Vagina (tissue), 2 donors: ENCODE measurements around the gene HES1.

ENCODE experiments used
- POLR2AphosphoS5 ChIP-seq, 2 donors: sonication (generic); formaldehyde crosslinking; IDR thresholded peaks; one replicate each; pipeline ENCODE4 v1.9.0; 2017; ENCODE audit warnings: antibody characterized with exemption in 2 of 2, mild to moderate bottlenecking in 2 of 2, low read depth in 1 of 2; ENCODE audit not compliant: insufficient read depth in 1 of 2
- TF ChIP-seq, protein P1 (sequence below), 3 experiments: fragments of 450-650 bp in 2 of 3; fragments of 200-600 bp in 1 of 3; sonication (generic) in 1 of 3; IDR thresholded peaks; one replicate each; pipeline ENCODE4 v1.5.1; 2017 to 2019; ENCODE audit warnings: antibody characterized with exemption in 3 of 3, mild to moderate bottlenecking in 2 of 3, moderate library complexity in 2 of 3

- no peak for TF ChIP-seq POLR2AphosphoS5 (IDR thresholded peaks at IDR 0.05; ENCODE audit: insufficient read depth in 1 of 2, low read depth in 1 of 2)
- TF ChIP-seq, protein P1, sequence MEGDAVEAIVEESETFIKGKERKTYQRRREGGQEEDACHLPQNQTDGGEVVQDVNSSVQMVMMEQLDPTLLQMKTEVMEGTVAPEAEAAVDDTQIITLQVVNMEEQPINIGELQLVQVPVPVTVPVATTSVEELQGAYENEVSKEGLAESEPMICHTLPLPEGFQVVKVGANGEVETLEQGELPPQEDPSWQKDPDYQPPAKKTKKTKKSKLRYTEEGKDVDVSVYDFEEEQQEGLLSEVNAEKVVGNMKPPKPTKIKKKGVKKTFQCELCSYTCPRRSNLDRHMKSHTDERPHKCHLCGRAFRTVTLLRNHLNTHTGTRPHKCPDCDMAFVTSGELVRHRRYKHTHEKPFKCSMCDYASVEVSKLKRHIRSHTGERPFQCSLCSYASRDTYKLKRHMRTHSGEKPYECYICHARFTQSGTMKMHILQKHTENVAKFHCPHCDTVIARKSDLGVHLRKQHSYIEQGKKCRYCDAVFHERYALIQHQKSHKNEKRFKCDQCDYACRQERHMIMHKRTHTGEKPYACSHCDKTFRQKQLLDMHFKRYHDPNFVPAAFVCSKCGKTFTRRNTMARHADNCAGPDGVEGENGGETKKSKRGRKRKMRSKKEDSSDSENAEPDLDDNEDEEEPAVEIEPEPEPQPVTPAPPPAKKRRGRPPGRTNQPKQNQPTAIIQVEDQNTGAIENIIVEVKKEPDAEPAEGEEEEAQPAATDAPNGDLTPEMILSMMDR (IDR thresholded peaks at IDR 0.05): no peak
Measured at GRCh38 chr3:194167480-194168282, 31.7 kb downstream of the HES1 start.
